ENCODE measurements around the gene STARD9. TPM values are rescaled to one million over a fixed set of nuclear protein-coding genes. Genes with fewer than 3 reads are reported as not detected.

The STARD9 gene
- polyA plus RNA-seq, 1 donor (not counting 4 experiments of a cell fraction or from before 2014, with no cell fraction given) = 0.76 TPM

- peaks cover 39 to 57% of the 10 kb centered on the region in 2 experiments for H3K36me3 ChIP-seq (ENCODE audit: control insufficient read depth in 2 of 2, extremely low read depth in 1 of 2, insufficient read depth in 2 of 2, low read length in 2 of 2)
- H3K9me1 ChIP-seq (ENCODE audit: control insufficient read depth, extremely low read depth, insufficient read depth, low read length) = no peaks in the 10 kb centered on the region
- DNase-seq (ENCODE audit: low read depth, low spot score) (no peak), FAIRE-seq (no peak)
- no peaks in the 10 kb centered on the region for H3K27me3 ChIP-seq (ENCODE audit: control insufficient read depth, extremely low read depth, insufficient read depth, low read length)
- H3K4me1 ChIP-seq (ENCODE audit: control insufficient read depth, extremely low read depth, insufficient read depth, low read length) = no peaks in the 10 kb centered on the region
- no peak overlapping the region for H2AFZ ChIP-seq (ENCODE audit: control insufficient read depth, low read length)
- dilution Hi-C loops (cut with MboI; ENCODE audit: extremely low pct_ligation_motif_present, low sequenced_read_pairs) = no loop called here
- H3K4me2 ChIP-seq (ENCODE audit: control insufficient read depth, extremely low read depth, insufficient read depth, low read depth, low read length) = no peak overlapping the region
- no peak overlapping the region for H3K27ac ChIP-seq (ENCODE audit: control insufficient read depth, insufficient read depth, low read length)
- H3K9ac ChIP-seq (ENCODE audit: control insufficient read depth, extremely low read depth, insufficient read depth, low read length) = no peak overlapping the region
- no peak for TF ChIP-seq CTCF (optimal IDR thresholded peaks at IDR 0.05 in 1 of 3, IDR thresholded peaks at IDR 0.05 in 1 of 3, conservative IDR thresholded peaks at IDR 0.05 in 1 of 3; ENCODE audit: extremely low read depth in 1 of 3, insufficient read depth in 2 of 3, low read length in 3 of 3)
- TF ChIP-seq EZH2 (IDR thresholded peaks at IDR 0.05; ENCODE audit: low read length) = no peak
- no peaks in the 10 kb centered on the region for H3K79me2 ChIP-seq (ENCODE audit: control insufficient read depth, insufficient read depth, low read length)
- no peaks in the 10 kb centered on the region for H4K20me1 ChIP-seq (ENCODE audit: control insufficient read depth, extremely low read depth, insufficient read depth, low read length)
- no peak overlapping the region for H3K4me3 ChIP-seq (ENCODE audit: control insufficient read depth in 2 of 3, extremely low read depth in 1 of 3, insufficient read depth in 2 of 3, low read depth in 1 of 3, low read length in 3 of 3)
- H3K9me3 ChIP-seq (ENCODE audit: control insufficient read depth, low read depth, low read length) = no peaks in the 10 kb centered on the region
These were observed 154.0 kb downstream of the STARD9 start for GRCh38 chr15:42729409-42729808.

GRCh38 chr15:42730135-42730534 lies 154.7 kb downstream of the STARD9 start:
- Histone ChIP-seq H2AFZ (ENCODE audit: control insufficient read depth, low read length) (no peak overlapping the region), H3K4me1 (ENCODE audit: control insufficient read depth, extremely low read depth, insufficient read depth, low read length) (no peaks in the 10 kb centered on the region), H3K9me1 (ENCODE audit: control insufficient read depth, extremely low read depth, insufficient read depth, low read length) (no peaks in the 10 kb centered on the region), H3K4me2 (ENCODE audit: control insufficient read depth, extremely low read depth, insufficient read depth, low read depth, low read length) (no peak overlapping the region), H3K36me3 (ENCODE audit: control insufficient read depth in 2 of 2, extremely low read depth in 1 of 2, insufficient read depth in 2 of 2, low read length in 2 of 2) (peaks cover 36 to 61% of the 10 kb centered on the region in 2 experiments), H3K79me2 (ENCODE audit: control insufficient read depth, insufficient read depth, low read length) (no peaks in the 10 kb centered on the region), H3K27me3 (ENCODE audit: control insufficient read depth, extremely low read depth, insufficient read depth, low read length) (no peaks in the 10 kb centered on the region), H3K9ac (ENCODE audit: control insufficient read depth, extremely low read depth, insufficient read depth, low read length) (no peak overlapping the region), H3K27ac (ENCODE audit: control insufficient read depth, insufficient read depth, low read length) (no peak overlapping the region), H3K9me3 (ENCODE audit: control insufficient read depth, low read depth, low read length) (no peaks in the 10 kb centered on the region), H3K4me3 (ENCODE audit: control insufficient read depth in 2 of 3, extremely low read depth in 1 of 3, insufficient read depth in 2 of 3, low read depth in 1 of 3, low read length in 3 of 3) (no peak overlapping the region), H4K20me1 (ENCODE audit: control insufficient read depth, extremely low read depth, insufficient read depth, low read length) (no peaks in the 10 kb centered on the region)
- TF ChIP-seq EZH2 (IDR thresholded peaks at IDR 0.05; ENCODE audit: low read length) (no peak), CTCF (optimal IDR thresholded peaks at IDR 0.05 in 1 of 3, IDR thresholded peaks at IDR 0.05 in 1 of 3, conservative IDR thresholded peaks at IDR 0.05 in 1 of 3; ENCODE audit: extremely low read depth in 1 of 3, insufficient read depth in 2 of 3, low read length in 3 of 3) (no peak)
- DNase-seq (ENCODE audit: low read depth, low spot score) = no peak
- dilution Hi-C loops (cut with MboI; ENCODE audit: extremely low pct_ligation_motif_present, low sequenced_read_pairs) = no loop called here
- no peak for FAIRE-seq

All from keratinocyte (primary cell).